Naive thymus-derived CD8-positive, alpha-beta T cell (primary cell): ENCODE results near the gene GANAB. TPM values are rescaled to one million over a fixed set of nuclear protein-coding genes. Genes with fewer than 3 reads are reported as not detected.

Experiments used
- ATAC-seq, 2 donors: fragments of 150-1000 bp; cut with Tn5 transposase in 1 of 2; sonication (Bioruptor Pico), chemical (Tn5 transposase) in 1 of 2; 1 replicate in 1 of 2; 2 replicates in 1 of 2; pipeline ENCODE4 v1.10.0; 2021; ENCODE audit warnings: mild to moderate bottlenecking in 2 of 2, moderate library complexity in 2 of 2
- POLR2A ChIA-PET: fragments of 350-600 bp; sonication (Branson Sonifier 250); formaldehyde crosslinking; loops from one replicate; lab custom pipeline; 2021; ENCODE audit warnings: antibody characterized with exemption; lab: Charles Lee
- DNase-seq, 10 donors: peaks; one replicate each; pipeline versions ENCODE4 v3.0.0 to v3.0.0-alpha.2; 2020 to 2022
- H3K27ac Mint-ChIP-seq, 10 donors: one replicate each; pipeline ENCODE4 v1.8.0; 2020 to 2022; ENCODE audit warnings: mild to moderate bottlenecking in 10 of 10, mixed read lengths in 10 of 10, moderate library complexity in 4 of 10, inconsistent platforms in 1 of 10
- H3K27me3 Mint-ChIP-seq, 5 donors: one replicate each; pipeline ENCODE4 v1.8.0; 2021 to 2022; ENCODE audit warnings: mixed read lengths in 5 of 5
- H3K36me3 Mint-ChIP-seq, 3 donors: one replicate each; pipeline ENCODE4 v1.8.0; 2020 to 2022; ENCODE audit warnings: mixed read lengths in 3 of 3, mild to moderate bottlenecking in 2 of 3, inconsistent platforms in 1 of 3
- H3K4me1 Mint-ChIP-seq, 4 donors: one replicate each; pipeline ENCODE4 v1.8.0; 2021 to 2022; ENCODE audit warnings: mixed read lengths in 4 of 4
- H3K4me3 Mint-ChIP-seq, 10 donors: one replicate each; pipeline ENCODE4 v1.8.0; 2020 to 2022; ENCODE audit warnings: mild to moderate bottlenecking in 10 of 10, mixed read lengths in 10 of 10, moderate library complexity in 6 of 10, inconsistent platforms in 1 of 10
- H3K9me3 Mint-ChIP-seq, 9 donors: one replicate each; pipeline ENCODE4 v1.8.0; 2020 to 2022; ENCODE audit warnings: mixed read lengths in 9 of 9, mild to moderate bottlenecking in 3 of 9, inconsistent platforms in 1 of 9, moderate library complexity in 1 of 9
- polyA plus RNA-seq, 3 donors: library from polyadenylated mRNA; unstranded; fragments of 300-500 nt; fragmentation: Illumina TruSeq; gene quantifications; one replicate each; pipeline ENCODE4 v1.2.3, GENCODE V29; 2021
- total RNA-seq, 8 experiments: library from RNA in 2 of 8; stranded (reverse) in 2 of 8; gene quantifications; one replicate each; pipeline ENCODE4 v1.2.3 and lab custom pipeline; 2021 to 2026

The GANAB gene
- total and polyA plus RNA-seq, 5 experiments from 2014 or later, result 171 to 327 (median 197) TPM

GRCh38 chr11:62607714-62608113 lies 38.7 kb downstream of the GANAB start:
- POLR2A ChIA-PET, result interaction anchor here (0.5 to 9.9 kb wide), 7 partner anchors 10 to 58 kb away, joined by 3 to 166 read pairs (median 5); partner anchors contain the start of genes B3GAT3, C11orf98, CSKMT and INTS5
- H3K27me3 Mint-ChIP-seq, result no peaks in the 10 kb centered on the region
- peak overlapping the region in 3 of 10 donors; percentile 2 to 44 (median 11) for H3K27ac Mint-ChIP-seq
- H3K36me3 Mint-ChIP-seq, result peaks cover 0 to 51% (median 20%) of the 10 kb centered on the region in 3 donors
- H3K9me3 Mint-ChIP-seq, result no peaks in the 10 kb centered on the region
- ATAC-seq (no peak), DNase-seq (no peak)
- peaks cover 32 to 74% (median 64%) of the 10 kb centered on the region in 4 donors for H3K4me1 Mint-ChIP-seq
- peak overlapping the region in 2 of 10 donors; percentile 24 to 33 for H3K4me3 Mint-ChIP-seq

- no peak for DNase-seq
- POLR2A ChIA-PET, result interaction anchor here (0.6 to 9.9 kb wide), 7 partner anchors 14 to 236 kb away, joined by 3 to 166 read pairs (median 4); partner anchors contain the start of genes B3GAT3, C11orf98, CSKMT and LBHD1
- Mint-ChIP-seq H3K36me3 (peaks cover 0 to 55% (median 22%) of the 10 kb centered on the region in 3 donors), H3K27me3 (no peaks in the 10 kb centered on the region), H3K4me1 (peaks cover 28 to 66% (median 59%) of the 10 kb centered on the region in 4 donors), H3K4me3 (no peak overlapping the region), H3K27ac (no peak overlapping the region), H3K9me3 (no peaks in the 10 kb centered on the region)
- ATAC-seq, result no peak
These were observed 40.5 kb downstream of the GANAB start for GRCh38 chr11:62605902-62606301.

DNA sequence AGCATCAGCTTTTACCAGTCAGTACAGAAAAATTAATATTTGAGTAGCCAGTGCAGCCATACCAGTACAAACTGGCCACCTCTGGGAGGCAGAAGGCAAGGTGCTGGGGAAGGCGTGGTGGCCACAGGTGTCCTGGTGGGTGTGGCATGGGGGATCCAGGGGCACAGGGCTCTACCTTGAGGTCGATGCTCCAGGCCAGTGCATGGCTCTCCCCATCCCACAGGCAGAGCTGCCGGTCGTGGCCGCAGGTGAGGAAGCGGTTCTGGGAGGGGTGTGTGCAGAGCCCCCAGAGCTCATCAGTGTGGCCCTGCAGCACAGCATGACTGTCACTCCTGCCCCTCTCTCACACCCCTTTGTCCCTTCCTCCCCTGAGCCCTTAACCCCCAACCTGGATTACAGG lies 40.9 kb downstream of the GANAB start:
- DNase-seq (no peak), ATAC-seq (no peak)
- Mint-ChIP-seq H3K4me1 (peaks cover 29 to 62% (median 57%) of the 10 kb centered on the region in 4 donors), H3K27me3 (no peaks in the 10 kb centered on the region), H3K4me3 (no peak overlapping the region), H3K27ac (peak overlapping the region in 3 of 10 donors; percentile 15 to 56 (median 40)), H3K36me3 (peaks cover 0 to 56% (median 22%) of the 10 kb centered on the region in 3 donors), H3K9me3 (no peaks in the 10 kb centered on the region)
- POLR2A ChIA-PET, result interaction anchor here (0.6 to 9.9 kb wide), 9 partner anchors 13 to 236 kb away, joined by 3 to 166 read pairs (median 4); partner anchors contain the start of genes B3GAT3, C11orf98, CSKMT and GANAB

GRCh38 chr11:62604460-62605120 lies 41.8 kb downstream of the GANAB start:
- Mint-ChIP-seq H3K4me1 (peaks cover 32 to 62% (median 57%) of the 10 kb centered on the region in 4 donors), H3K9me3 (no peaks in the 10 kb centered on the region), H3K36me3 (peaks cover 0 to 55% (median 29%) of the 10 kb centered on the region in 3 donors), H3K27ac (peak overlapping the region in 3 of 10 donors; percentile 40 to 74 (median 66)), H3K4me3 (no peak overlapping the region), H3K27me3 (no peaks in the 10 kb centered on the region)
- ATAC-seq (no peak), DNase-seq (no peak)
- POLR2A ChIA-PET, result interaction anchor here (0.6 to 9.9 kb wide), 8 partner anchors 7 to 182 kb away, joined by 3 to 166 read pairs (median 8); partner anchors contain the start of genes B3GAT3, C11orf98, CSKMT and EML3

DNA sequence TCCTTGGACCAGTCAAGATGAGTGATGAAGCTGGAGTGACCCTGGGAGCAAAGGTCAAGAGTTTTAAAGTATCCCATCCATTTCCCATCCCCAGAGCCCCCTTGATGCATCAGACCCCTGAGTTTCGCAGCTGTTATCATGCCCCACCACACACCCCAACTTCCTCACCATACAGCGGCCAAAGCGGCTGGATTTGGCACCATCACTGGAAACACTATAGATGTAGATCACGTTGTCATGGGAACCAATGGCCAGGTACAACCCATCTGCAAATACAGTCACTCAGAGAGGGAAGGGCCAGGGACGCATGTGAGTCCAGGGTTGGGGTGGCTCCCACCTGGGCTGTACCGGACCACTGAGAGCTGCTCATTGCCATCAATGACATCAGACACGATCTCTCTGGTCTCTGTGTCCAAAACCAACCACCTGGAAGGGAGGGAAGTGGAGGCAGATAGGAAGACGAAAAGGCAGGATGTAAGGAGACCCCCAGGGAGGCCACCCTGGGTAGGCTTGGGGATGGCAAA lies 42.6 kb downstream of the GANAB start:
- peaks cover 0 to 61% (median 31%) of the 10 kb centered on the region in 3 donors for H3K36me3 Mint-ChIP-seq
- peaks cover 33 to 62% (median 58%) of the 10 kb centered on the region in 4 donors for H3K4me1 Mint-ChIP-seq
- DNase-seq, result no peak
- H3K9me3 Mint-ChIP-seq, result no peaks in the 10 kb centered on the region
- H3K27ac Mint-ChIP-seq, result peak overlapping the region in 6 of 10 donors; percentile 39 to 75 (median 64)
- peak overlapping the region; percentile 48 to 82 (median 66) for H3K4me3 Mint-ChIP-seq
- no peak for ATAC-seq
- POLR2A ChIA-PET, result interaction anchor here (0.6 to 9.9 kb wide), 8 partner anchors 8 to 93 kb away, joined by 3 to 166 read pairs (median 6); partner anchors contain the start of genes C11orf98, CSKMT, EML3 and GANAB
- no peaks in the 10 kb centered on the region for H3K27me3 Mint-ChIP-seq

- Mint-ChIP-seq H3K4me1 (peaks cover 38 to 63% (median 59%) of the 10 kb centered on the region in 4 donors), H3K36me3 (peaks cover 0 to 67% (median 36%) of the 10 kb centered on the region in 3 donors), H3K4me3 (peak overlapping the region; percentile 54 to 82 (median 70)), H3K9me3 (no peaks in the 10 kb centered on the region), H3K27me3 (no peaks in the 10 kb centered on the region), H3K27ac (peak overlapping the region in 9 of 10 donors; percentile 39 to 86 (median 64))
- POLR2A ChIA-PET, result interaction anchor here (1.0 to 9.9 kb wide), 6 partner anchors 8 to 183 kb away, joined by 3 to 166 read pairs (median 7); partner anchors contain the start of genes C11orf98, CSKMT, EML3 and ROM1
- DNase-seq, result no peak
- no peak for ATAC-seq
These were observed 43.4 kb downstream of the GANAB start for GRCh38 chr11:62603072-62603408.

- no peaks in the 10 kb centered on the region for H3K9me3 Mint-ChIP-seq
- no peak for ATAC-seq
- DNase-seq, result peak in 2 of 10 donors; percentile 20 to 59
- no peaks in the 10 kb centered on the region for H3K27me3 Mint-ChIP-seq
- peak overlapping the region; percentile 81 to 97 (median 94) for H3K27ac Mint-ChIP-seq
- peak overlapping the region; percentile 88 to 95 (median 92) for H3K4me3 Mint-ChIP-seq
- H3K4me1 Mint-ChIP-seq, result peaks cover 37 to 63% (median 59%) of the 10 kb centered on the region in 4 donors
- H3K36me3 Mint-ChIP-seq, result peaks cover 0 to 67% (median 33%) of the 10 kb centered on the region in 3 donors
- POLR2A ChIA-PET, result interaction anchor here (0.6 to 9.9 kb wide), 33 partner anchors 7 to 279 kb away, joined by 3 to 166 read pairs (median 7); partner anchors contain the start of genes AHNAK, B3GAT3, C11orf98 and CSKMT
These were observed 44.0 kb downstream of the GANAB start for GRCh38 chr11:62602141-62603071.

- DNase-seq (peak; percentile 95 to 100 (median 99)), ATAC-seq (peak; percentile 82 to 83)
- H3K27me3 Mint-ChIP-seq, result no peaks in the 10 kb centered on the region
- H3K4me1 Mint-ChIP-seq, result peaks cover 37 to 66% (median 62%) of the 10 kb centered on the region in 4 donors
- peak within 1 kb of the TSS; percentile 88 to 95 (median 92) for H3K4me3 Mint-ChIP-seq
- POLR2A ChIA-PET, result interaction anchor here (0.6 to 9.9 kb wide), 34 partner anchors 9 to 280 kb away, joined by 3 to 166 read pairs (median 6); partner anchors contain the start of genes AHNAK, B3GAT3, C11orf98 and CSKMT
- peak within 1 kb of the TSS; percentile 93 to 97 (median 96) for H3K27ac Mint-ChIP-seq
- peaks cover 0 to 69% (median 34%) of the 10 kb centered on the region in 3 donors for H3K36me3 Mint-ChIP-seq
- H3K9me3 Mint-ChIP-seq, result no peaks in the 10 kb centered on the region
These were observed 44.9 kb downstream of the GANAB start, which contains the start of gene MTA2 for GRCh38 chr11:62601372-62602140. MTA2 (minus strand) TSS chr11:62601865; CDS start chr11:62601450, 415 bp downstream.

DNA sequence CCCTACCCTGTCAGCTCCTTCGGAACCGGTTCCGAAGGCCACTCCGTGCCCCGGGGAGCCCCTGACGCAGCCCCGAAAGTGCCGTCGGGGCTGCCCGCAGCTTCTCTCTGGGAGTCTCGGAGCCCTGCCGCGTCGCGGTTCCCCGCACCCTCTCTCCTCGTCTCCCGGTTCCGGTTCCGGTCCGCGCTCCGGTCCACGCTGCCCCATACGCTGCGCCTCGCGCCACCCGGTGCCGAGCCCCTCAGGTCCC lies 45.4 kb downstream of the GANAB start:
- Mint-ChIP-seq H3K36me3 (peaks cover 0 to 69% (median 34%) of the 10 kb centered on the region in 3 donors), H3K27me3 (no peaks in the 10 kb centered on the region), H3K27ac (peak overlapping the region; percentile 53 to 97 (median 95)), H3K4me3 (peak overlapping the region; percentile 88 to 95 (median 92)), H3K9me3 (no peaks in the 10 kb centered on the region), H3K4me1 (peaks cover 37 to 63% (median 61%) of the 10 kb centered on the region in 4 donors)
- POLR2A ChIA-PET, result interaction anchor here (0.6 to 9.9 kb wide), 31 partner anchors 9 to 280 kb away, joined by 3 to 166 read pairs (median 7); partner anchors contain the start of genes AHNAK, B3GAT3, C11orf98 and CSKMT
- ATAC-seq (peak in 1 of 2 donors; percentile 26), DNase-seq (peak in 6 of 10 donors; percentile 13 to 72 (median 35))

- peak in 2 of 10 donors; percentile 10 to 14 for DNase-seq
- Mint-ChIP-seq H3K27ac (peak overlapping the region; percentile 93 to 97 (median 96)), H3K36me3 (peaks cover 0 to 70% (median 36%) of the 10 kb centered on the region in 3 donors), H3K27me3 (no peaks in the 10 kb centered on the region), H3K9me3 (no peaks in the 10 kb centered on the region), H3K4me3 (peak overlapping the region; percentile 88 to 95 (median 92)), H3K4me1 (peaks cover 37 to 64% (median 61%) of the 10 kb centered on the region in 4 donors)
- peak in 1 of 2 donors; percentile 0 for ATAC-seq
- POLR2A ChIA-PET, result interaction anchor here (0.6 to 9.9 kb wide), 27 partner anchors 8 to 281 kb away, joined by 3 to 166 read pairs (median 8); partner anchors contain the start of genes AHNAK, B3GAT3, C11orf98 and CSKMT
These were observed 45.9 kb downstream of the GANAB start for GRCh38 chr11:62600367-62601121.
